ENCODE data around the gene OCA2.

Gene OCA2

DNA sequence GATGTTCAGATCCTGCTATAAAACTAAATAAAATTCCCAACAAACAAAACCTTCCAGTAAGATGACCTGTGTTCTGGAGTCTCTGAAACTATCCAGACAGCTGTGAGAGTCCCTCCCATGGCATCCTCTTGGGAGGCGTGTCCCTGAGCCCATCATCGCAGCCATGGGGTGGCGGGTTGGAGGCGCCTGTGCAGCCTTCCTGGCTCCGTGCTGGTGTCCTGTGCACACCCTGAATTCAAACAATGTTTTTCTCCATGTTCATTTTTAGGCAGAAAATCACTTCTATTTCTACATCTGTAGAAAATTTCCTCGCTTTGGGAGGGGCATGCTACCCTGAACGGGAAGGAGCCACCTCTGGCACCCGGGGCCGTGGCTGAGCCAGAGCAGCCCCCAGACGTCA is 19.4 kb upstream of the OCA2 start:
- DNase-seq: no peak

DNA sequence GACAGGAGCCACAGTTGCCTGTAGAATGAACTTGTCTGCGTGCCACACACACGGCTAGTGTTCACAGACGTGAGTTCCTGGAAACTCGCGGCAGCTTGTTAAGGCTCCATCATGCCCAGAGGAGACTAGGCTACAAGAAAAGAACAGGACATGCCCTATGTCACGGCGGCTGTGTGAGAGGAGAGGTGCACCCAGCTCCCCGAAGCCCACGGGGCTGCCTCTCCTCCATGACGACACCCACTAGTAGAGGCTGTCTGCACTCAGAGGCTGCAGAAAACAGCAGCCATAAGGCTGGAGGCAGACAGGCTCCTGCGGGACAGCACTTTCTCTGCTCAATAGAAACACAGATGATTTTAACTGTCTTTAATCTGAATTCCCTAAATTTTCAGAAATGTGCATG is 19.0 kb upstream of the OCA2 start:
- no peak for DNase-seq

DNA sequence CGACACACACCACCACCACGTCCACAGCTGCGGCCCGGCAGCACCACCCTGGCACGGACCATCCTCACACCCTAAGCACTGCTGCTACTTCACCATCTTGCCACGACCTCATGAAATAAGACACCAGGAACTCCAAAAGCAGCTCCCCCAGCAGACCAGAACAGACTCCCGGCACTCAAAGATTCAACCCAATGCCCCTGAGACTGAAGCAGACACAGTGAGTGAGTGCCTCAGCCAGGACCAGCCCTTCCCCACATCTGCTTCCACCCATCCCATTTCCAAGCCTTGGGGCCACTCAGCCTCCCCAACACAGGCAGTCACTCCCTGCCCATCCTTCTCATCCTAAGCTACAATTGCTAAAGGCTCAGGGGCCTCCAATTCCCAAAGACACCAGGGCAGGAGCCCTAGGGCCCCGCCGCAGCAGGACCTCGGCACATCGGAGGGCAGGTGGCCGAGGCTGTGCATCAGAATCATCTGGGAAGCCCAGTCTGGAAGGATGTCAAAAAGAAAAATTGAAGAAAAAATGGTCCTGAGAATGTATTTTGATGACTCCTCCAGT is 18.4 kb upstream of the OCA2 start:
- no peak for DNase-seq

DNA sequence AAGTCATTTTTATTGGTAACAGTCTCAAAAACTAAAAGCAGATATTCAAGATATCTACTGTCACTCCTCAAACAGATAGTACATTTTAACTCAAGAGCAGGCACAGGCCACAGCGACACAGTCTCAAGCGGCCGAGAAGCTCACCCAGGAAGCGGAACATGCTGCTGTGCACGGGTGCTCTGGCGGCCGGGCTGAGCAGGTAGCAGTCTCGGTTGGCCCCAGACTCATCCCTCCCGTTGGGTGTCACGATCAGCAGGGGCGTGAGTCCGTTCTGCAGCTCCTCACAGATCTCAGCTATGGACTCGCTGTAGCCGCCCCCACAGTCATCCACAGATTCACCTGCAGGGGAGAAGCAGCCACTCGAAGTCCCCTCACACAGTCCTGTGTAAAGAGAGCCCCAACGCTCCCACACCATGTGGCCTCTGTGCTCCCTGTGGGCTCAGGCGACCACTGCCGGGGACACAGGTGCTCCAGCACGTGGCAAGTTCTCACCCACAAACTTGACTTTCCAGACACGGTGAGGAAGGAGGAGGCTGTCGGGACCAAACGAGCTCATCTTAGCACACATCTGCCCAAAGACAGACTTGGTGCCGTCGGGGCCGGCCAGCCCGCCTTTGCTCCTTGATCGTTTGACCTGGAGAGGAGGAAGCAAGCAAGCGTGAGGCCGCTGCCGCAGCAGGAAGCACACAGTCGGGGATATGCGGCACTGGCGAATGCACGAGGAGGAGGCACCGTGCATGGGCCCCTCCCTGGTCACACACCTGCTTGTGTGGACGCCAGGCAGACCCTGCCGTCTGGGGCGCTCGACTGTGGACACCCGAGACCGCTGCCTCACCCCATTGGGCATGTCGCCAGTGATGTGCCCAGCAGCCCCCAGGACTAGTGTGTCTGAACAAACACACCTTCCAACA is 17.7 kb upstream of the OCA2 start:
- DNase-seq: no peak

DNA sequence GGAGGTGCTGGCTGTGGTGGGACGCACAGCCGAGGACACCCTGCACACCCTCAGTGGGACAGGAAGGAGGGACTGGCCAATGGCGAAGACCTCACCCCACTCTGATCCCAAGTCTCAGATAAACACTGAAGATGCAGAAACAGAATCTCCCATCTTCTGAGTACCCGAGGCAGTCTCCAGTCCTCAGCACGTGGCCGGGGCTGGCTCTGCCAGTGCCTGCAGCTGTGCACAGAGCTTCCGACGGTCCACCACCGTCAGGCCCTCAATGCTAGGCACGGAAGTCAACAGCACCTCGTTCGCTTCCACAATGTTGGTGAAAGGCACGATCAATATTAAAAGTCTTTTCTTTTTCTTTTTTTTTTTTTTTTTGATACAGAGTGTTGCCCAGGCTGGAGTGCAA is 16.8 kb upstream of the OCA2 start:
- DNase-seq: no peak

DNA sequence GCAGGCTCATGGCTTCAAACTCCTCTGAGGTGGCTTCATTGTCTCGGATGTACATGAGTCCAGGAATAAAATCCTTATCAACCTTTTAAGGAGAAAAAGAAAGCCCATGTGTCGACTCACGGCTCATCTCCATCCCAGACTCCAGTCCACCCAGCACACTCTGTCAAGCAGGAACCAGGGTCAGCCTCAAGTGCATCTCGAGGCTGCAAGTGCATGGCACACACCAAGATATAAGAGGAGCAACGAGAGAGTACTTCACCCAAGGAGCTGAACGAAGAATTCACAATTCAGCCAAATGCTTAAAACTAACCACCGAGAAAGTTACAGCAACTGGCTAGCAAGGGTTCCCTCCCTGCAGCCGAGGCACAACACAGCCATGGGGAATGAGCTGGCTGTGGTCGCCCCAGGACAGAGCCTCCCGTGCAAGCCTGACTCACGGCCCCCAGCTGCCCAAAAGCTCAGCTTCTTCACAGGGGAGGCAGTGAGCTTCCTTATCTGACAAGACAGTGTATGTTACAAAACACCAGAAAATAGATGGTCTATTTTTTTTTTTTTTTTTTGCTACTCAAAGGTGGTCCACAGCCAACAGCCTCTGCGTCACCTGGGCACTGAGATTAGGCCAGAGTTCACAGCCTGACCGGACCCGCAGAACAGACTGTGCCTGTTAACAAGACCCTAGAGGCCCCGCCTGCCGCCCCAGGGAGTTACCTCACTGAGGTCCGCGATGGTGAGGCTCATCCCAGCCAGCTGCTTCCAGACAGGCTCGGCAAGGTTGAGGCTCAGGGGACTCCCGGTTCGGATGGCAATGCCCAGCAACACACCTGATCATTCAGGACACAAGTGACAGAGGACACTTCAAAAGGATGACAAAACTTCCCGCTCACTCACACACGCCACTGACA is 15.9 kb upstream of the OCA2 start:
- DNase-seq: no peak

DNA sequence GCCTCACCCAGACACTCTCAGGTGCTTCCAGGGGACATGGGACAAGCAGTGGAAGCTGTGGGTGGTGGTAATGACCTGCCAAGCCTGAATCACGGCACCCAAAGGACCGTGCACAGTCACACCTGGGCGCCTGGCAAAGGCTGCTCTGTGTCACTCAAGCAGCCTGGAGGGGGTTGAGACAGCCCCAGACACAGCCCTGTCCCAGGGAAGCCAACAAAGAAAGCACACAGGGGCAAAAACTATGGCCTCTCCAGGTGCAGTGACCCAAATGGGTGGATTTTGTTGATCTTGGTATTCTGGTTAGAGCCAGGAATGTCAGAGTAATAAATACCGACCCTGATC is 15.0 kb upstream of the OCA2 start:
- no peak for DNase-seq

DNA sequence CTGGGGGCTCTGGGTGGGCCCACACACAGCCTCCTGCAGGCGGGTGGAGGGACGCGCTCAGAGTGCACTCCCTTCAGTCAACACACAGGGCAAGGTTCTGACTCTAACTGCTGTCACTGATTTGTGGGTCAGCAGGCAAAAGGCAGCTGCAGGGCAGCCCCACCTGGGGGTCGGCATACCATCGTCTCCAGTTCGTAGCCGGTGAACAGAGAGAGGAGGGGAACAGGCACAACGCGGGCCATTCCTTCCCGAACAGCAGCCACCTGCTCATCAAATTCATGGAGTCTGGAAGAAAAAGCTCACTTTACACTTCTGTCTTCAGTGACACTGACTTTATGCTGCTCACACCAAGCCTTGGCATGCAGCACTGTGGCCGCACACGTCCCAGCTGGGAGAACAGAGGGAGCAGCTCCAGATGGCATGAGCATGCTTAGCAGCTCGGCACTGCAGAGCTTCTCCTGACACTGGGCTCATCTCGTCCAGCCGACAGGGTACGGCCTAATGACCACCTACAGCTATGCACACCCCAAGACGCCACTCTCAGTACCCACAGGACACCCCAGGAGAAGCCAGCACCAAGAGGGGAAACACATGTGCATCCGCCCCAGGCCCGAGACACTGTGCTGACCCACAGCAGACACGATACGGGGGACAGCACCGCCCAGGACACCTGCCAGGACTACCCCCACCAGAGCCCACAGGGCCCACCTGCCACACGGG is 14.4 kb upstream of the OCA2 start:
- no peak for DNase-seq

DNA sequence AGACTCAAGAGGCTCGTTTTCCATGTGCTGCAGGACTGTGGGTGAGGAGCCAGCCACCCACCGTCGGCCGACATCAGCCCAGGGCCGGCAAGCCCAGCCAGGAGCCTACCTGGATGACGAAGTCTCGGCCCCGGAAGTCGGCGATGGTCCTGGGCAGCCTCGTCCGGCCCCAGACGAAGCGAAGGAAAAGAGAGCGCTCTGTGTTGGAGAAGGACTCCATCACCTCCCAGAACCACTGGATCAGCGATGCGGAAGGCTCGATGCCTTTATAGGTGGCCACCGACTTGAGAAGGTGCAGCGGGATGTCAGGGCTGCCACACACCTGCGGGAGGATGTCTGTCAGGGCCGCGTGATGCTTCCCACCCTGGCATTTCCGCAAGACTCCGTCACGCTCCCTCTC is 13.8 kb upstream of the OCA2 start:
- DNase-seq: no peak

DNA sequence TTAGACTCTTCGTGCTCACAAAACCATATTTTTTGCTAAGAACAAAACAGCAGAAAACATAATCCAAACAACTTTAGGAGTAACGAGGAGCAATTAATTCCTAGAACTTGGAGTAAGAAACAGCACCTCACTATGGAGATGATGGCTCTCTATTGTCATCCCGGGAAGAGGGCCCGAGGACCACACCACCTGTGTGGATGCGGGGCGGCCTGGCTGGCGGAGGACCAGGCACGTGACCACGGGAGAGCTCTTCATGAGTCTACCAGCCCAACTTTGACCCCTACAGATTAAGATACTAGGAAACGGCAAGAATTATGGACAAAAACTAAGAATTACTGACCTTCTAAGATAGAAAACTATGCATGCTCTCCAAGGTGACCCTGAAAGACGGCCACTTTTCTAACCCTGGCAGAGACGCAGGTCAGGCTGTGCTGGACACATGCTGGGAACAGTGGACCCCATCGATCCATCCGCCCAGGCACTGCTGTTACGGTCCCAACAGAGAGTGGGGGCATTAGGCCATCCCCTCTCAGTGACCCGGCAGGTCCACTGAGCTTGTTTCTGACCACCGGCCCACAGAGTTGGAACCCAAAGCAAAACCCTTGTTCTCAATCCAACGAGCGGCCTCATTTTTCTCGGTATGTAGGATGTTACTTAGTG is 13.1 kb upstream of the OCA2 start:
- no peak for DNase-seq

DNA sequence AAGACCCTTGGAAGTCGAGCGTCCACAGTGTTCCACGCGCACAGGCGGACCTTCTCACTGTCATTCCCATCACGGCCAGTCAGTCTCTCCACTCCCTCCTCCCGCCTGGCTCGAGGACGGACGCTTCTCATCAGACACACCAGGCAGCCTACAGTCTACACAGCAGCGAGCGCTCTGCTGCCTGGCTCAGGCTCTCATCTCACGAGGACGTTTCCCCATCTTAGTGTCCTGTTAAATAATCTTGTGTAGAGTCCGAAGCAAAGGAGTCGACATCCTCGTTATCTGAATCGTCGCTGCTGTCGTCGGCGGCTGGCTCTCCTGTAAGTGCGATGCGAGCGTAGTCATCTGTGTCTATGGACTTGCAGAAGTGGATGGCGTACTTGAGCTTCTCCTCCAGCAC is 12.4 kb upstream of the OCA2 start:
- no peak for DNase-seq

DNA sequence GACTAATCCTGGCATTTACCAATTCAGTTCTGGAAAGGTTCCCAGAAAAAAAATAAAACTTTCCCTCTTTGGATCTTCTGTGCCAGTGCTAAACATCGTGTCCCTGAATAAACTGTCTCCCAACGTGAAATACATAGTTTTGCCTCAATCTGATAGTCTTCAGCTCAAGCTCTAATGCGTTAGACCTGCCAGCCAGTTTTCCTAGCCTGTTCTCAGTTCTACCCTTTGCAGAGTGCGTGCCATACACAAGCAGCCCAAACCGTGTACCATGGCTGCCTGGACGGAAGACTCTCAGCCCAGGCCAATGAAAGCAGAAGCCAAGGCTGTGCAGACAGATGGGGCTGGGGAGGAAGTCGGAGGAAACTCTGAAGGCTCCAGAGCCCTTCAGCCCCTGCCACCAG is 11.4 kb upstream of the OCA2 start:
- DNase-seq: no peak

DNA sequence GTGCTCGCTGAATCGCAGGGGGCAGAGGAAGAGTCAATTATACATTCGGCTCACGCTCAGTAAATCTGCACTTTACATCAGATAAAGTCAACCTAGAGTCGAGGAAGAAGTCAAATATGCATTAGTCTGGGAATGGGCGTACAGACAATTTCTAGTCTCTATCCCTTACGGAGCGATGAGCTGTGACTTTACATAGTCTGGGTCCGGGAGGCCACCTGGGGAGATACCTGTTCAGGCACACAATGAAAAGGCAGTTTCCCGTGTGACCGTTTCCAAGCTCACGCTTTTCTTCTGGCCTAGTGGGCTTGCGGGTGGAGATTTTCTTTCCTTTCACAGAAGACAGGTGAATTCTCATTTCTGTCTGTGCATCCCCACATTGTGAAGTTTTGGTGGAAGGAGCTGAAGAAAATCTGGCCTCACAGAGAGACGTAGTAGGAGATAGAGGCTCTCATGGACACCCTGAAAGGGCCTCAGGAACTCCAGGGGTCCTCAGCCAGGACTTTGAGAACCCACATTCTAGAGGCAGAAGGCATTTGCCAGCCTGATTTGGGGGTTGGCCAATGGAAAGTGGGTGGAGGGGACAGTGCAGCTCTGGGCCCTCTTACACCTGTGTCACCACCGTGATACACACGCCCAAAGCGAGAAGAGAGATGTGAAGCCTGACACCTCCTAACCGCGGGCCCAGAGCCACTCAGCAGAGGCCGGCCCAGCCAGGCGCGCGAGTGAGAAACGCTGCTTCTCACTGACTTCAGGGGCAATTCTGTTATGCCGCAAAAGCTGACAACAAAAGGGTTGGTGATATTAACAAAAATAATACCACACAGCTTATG is 10.7 kb upstream of the OCA2 start:
- no peak for DNase-seq

DNA sequence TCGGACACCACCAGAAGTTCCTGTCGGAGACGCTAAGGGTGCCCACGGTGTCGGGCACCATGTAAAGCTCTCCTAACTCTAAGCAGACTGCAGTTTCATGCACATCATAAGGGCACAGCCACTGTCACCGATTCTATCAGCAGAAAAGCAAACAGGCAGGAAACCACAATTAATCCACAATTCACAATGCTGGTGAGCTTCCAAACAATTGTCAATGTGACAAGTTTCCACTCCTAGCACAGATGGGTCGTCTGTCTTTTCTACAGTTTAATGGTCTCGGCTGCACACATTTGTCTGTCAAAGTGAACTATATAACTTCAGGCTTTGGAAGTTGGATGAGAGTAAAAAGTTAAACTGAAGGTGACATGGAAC is 8.8 kb upstream of the OCA2 start:
- no peak for DNase-seq

DNA sequence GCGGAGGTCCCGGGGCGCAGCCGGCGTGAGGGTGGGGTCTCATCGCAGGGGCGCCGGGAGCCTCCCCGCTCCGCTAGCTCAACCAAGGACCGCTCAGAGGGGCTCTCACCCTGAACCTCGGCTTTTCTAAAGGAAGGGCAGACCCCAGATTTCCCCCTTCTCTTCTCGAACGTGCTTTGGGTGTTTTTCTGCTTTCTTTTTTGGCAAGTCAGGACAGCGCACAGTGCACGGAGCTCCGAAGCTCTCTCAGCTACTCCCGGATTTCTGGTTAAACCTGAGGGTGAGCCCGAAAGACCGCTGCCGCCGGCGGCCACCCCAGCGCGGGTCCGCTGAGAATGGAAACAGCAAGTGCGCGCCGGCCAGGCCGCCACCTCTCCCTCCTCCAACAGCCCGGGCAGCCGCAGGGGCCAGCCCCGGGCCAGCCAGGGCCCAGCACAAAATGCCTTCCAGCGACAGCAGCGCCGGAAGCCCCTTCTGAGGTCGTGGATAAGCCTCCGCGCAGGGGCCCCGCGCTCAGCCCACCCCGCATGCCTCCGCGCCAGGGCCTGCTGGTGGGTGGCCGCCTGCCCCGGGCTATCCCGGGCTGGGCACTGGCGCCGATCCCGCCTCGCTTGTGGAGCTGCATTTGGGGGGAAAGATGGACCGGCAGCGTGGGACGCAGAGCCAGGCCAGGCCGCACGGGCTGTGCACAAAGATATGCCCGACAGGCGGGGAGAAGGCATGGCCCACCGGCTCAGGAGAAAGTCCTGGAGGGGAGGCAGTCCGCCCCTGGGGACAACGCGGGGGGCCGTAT is 8.2 kb upstream of the OCA2 start:
- DNase-seq: no peak

DNA sequence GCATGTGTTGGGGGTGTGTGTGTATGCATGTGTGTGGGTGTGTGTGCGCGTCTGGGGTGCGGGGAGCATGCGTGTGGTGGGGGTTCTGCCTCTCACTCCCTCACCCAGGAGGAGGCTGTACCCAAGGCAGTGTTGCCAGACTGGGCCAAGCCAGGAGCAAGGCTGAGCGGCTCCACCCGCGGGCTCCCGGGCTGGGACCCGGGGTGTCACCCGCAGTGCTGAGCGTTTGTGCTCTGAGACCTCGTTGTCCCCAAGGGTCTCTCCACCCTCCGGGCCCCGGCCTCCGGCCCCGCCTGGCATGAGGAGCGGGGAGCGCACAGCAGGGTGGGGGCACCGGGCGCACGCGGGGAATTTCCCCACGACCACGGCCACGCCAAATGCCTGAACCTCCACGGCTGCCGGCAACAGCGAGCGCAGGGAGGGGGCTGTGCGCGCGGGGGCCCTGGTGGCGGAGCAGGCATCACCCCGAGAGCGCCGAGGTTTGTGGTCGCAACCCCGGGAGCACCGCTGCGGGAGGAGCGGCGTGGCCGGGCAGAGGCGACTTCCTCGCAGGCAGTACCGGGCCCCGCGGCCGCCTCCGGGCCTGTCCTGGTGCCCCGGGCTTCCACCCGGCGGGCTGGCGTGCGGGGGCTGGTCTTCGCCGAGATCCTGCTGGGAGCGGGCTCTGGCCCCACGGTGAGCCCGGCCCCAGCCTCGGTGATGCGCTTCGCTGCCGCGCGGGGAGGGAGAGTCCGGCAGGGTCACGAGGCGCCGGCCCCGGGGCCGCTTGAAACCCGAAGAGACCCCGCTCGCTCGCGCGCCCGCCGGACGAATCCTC is 7.4 kb upstream of the OCA2 start:
- DNase-seq: no peak

DNA sequence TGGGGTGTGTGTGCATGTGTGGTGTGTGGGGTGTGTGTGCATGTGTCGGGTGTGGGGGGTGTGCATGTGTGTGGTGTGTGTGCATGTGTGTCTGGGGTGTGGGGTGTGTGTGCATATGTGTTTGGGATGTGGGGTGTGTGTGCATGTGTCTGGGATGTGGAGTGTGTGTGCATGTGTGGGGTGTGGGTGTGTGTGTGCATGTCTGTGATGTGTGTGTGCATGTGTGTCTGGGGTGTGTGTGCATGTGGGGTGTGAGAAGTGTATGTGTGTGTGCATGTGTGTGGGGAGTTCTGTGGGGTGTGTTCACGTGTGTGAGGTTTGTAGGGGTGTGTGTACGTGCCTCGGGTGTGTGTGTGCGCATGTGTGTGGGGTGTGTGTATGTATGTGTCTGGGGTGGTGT is 6.7 kb upstream of the OCA2 start:
- no peak for DNase-seq

DNA sequence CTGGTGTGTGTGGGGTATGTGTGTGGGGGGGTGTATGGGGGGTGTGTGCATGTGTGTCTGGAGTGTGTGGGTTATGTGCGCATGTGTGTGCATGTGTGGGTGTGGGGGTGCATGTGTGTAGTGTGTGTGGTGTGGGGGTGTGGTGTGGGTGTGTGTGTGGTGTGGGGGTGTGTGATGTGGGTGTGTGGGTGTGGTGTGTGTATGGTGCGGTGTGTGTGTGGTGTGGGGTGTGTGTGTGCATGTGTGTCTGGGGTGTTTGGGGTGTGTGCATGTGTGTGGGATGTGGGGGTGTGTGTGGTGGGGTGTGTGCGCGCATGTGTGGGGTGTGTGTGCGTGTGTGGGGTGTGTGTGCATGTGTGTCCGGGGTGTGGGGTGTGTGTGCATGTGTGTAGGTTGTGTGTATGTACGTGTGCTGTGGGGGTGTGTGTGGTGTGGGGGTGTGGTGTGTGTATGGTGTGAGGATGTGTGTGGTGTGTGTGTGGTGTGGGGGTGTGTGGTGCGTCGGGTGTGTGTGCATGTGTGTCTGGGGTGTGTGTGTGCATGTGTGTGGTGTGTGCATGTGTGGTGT is 6.2 kb upstream of the OCA2 start:
- no peak for DNase-seq

DNA sequence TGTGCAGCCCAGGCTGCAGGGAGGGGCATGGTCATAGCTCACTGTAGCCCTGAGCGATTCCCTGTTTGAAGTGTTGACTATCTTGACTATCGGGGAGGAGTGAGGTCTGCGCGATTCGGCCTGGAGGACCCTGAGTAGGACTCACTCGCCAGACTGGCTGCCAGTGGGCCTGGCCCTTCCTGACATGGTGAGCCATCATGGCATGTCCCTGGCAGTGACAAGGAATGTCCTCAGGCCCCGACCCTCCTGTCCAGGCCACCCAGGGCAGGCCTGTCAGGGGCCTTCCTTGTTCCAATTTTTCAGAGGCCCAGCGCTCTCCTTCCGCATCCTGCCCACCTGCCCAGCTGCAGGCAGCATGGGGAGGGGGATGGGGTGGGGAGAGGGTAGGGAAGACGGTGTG is 5.2 kb upstream of the OCA2 start:
- no peak for DNase-seq

DNA sequence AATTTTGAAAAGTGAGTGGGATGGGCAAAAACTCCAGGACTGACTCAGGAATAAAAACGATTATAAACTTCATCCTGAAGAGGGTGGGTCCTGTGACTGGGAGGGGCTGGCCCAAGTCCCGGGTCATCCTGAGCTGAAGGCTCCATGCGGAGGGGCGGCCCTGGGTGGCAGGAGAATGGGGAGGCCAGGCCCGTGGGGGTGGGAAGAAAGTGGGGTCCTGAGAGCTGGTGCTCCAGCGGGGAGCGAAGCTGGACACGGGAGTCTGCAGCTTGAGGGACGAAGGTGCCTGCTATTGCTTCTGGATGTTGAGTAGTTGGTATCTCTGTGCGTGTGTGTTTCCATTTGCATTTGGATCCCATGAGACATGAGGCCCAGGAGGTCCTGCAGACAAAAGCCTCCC is 4.7 kb upstream of the OCA2 start:
- no peak for DNase-seq
